ENCODE data around the gene MAFG. TPM values are rescaled to one million over a fixed set of nuclear protein-coding genes. Genes with fewer than 3 reads are reported as not detected.
"Not testable (repeated sequence)": the region's sequence is repeated elsewhere in the genome, so short reads cannot be mapped to it uniquely, and the experiment has no call there.

The MAFG gene
- total RNA-seq, 2 donors from 2014 or later: 8.3 to 14.5 TPM

GRCh38 chr17:81953443-81953842 lies 25.9 kb upstream of the MAFG start:
- ATAC-seq; H3K9me3 ChIP-seq; H3K27ac ChIP-seq; H3K4me3 ChIP-seq; H3K27me3 ChIP-seq; H3K36me3 ChIP-seq (replicated peaks in 1 of 2; ENCODE audit: insufficient read depth in 1 of 2, low read depth in 2 of 2); H3K4me1 ChIP-seq; DNase-seq: not testable (repeated sequence)
- WGBS, 2 donors: 68 to 88% methylated on average over 5 of the region's 5 CpGs
- TF ChIP-seq CTCF (IDR thresholded peaks at IDR 0.05): peak in 1 of 7 experiments; percentile 19
- intact Hi-C loops (cut with DNase I): loop anchor here (10.0 kb wide), 1 partner anchor 201 kb away; no protein-coding TSS in a partner anchor

- no peak for TF ChIP-seq POLR2A (IDR thresholded peaks at IDR 0.05)
- no peak for TF ChIP-seq CTCF (IDR thresholded peaks at IDR 0.05)
- Histone ChIP-seq H3K27me3 (no peaks in the 10 kb centered on the region), H3K4me1 (no peaks in the 10 kb centered on the region), H3K4me3 (no peak overlapping the region), H3K27ac (no peak overlapping the region), H3K36me3 (replicated peaks in 1 of 2; ENCODE audit: insufficient read depth in 1 of 2, low read depth in 2 of 2) (no peaks in the 10 kb centered on the region), H3K9me3 (no peaks in the 10 kb centered on the region)
- intact Hi-C loops (cut with DNase I): loop anchor here (10.0 kb wide), 1 partner anchor 202 kb away; no protein-coding TSS in a partner anchor
- ATAC-seq: no peak
- WGBS, 2 donors: 72 to 77% methylated on average over 5 to 14 of the region's 16 CpGs
- DNase-seq: no peak
Measured at GRCh38 chr17:81952792-81953228, 25.3 kb upstream of the MAFG start.

GRCh38 chr17:81951785-81952684 lies 24.5 kb upstream of the MAFG start:
- 57 to 61% methylated on average over 12 to 13 of the region's 13 CpGs for WGBS, 2 donors
- no peak for ATAC-seq

GRCh38 chr17:81950501-81950900 lies 23.0 kb upstream of the MAFG start:
- Histone ChIP-seq H3K4me1 (no peaks in the 10 kb centered on the region), H3K9me3 (no peaks in the 10 kb centered on the region), H3K4me3 (no peak overlapping the region), H3K27ac (no peak overlapping the region), H3K27me3 (no peaks in the 10 kb centered on the region), H3K36me3 (replicated peaks in 1 of 2; ENCODE audit: insufficient read depth in 1 of 2, low read depth in 2 of 2) (no peaks in the 10 kb centered on the region)
- no peak for DNase-seq
- intact Hi-C loops (cut with DNase I): loop anchor here (10.0 kb wide), 1 partner anchor 204 kb away; no protein-coding TSS in a partner anchor
- no peak for ATAC-seq
- 76 to 82% methylated on average over 10 to 15 of the region's 15 CpGs for WGBS, 2 donors
- no peak for TF ChIP-seq POLR2A (IDR thresholded peaks at IDR 0.05)
- no peak for TF ChIP-seq CTCF (IDR thresholded peaks at IDR 0.05)

More at GRCh38 chr17:81951785-81952684, 24.5 kb upstream of the MAFG start:
- no peaks in the 10 kb centered on the region for H3K4me1 ChIP-seq
- no peaks in the 10 kb centered on the region for H3K27me3 ChIP-seq
- TF ChIP-seq CTCF (IDR thresholded peaks at IDR 0.05) (no peak), POLR2A (IDR thresholded peaks at IDR 0.05) (no peak)
- intact Hi-C loops (cut with DNase I): loop anchor here (10.0 kb wide), 1 partner anchor 203 kb away; no protein-coding TSS in a partner anchor
- no peaks in the 10 kb centered on the region for H3K36me3 ChIP-seq (replicated peaks in 1 of 2; ENCODE audit: insufficient read depth in 1 of 2, low read depth in 2 of 2)
- no peaks in the 10 kb centered on the region for H3K9me3 ChIP-seq
- DNase-seq: no peak
- no peak overlapping the region for H3K27ac ChIP-seq
- H3K4me3 ChIP-seq: no peak overlapping the region

Data from body of pancreas (tissue), 4 donors.